ENCODE measurements around the gene DEGS1. TPM values are rescaled to one million over a fixed set of nuclear protein-coding genes. Genes with fewer than 3 reads are reported as not detected.

The DEGS1 gene
- total and polyA plus RNA-seq, 10 of the 15 experiments (the other 5 are each of a cell fraction or from before 2014, with no cell fraction given), result 16.5 to 133 (median 46.0) TPM

DNA sequence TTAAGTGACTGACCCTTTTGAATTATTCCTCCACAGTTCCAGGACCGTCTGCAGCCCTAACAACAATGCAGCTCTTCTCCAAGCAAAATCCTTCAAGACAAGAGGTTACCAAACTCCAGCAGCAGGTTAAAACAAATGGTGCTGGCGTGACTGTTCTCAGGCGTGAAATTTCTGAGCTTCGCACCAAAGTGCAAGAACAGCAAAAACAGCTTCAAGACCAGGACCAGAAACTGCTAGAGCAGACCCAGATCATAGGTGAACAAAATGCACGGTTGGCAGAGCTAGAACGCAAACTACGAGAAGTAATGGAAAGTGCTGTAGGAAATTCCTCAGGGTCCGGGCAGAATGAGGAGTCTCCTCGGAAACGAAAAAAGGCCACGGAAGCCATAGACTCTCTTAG is 25.7 kb upstream of the DEGS1 start:
- no peak for ATAC-seq
- CTCF ChIA-PET, result no interaction called here

More for the DNA sequence above, 25.7 kb upstream of the DEGS1 start:
- H3K9me3 ChIP-seq (replicated peaks; ENCODE audit: control insufficient read depth, insufficient read depth, low read length), result no peaks in the 10 kb centered on the region
- intact Hi-C loops (cut with micrococcal nuclease; ENCODE audit: unreplicated experiment), result no loop called here
- no peak overlapping the region for H2AFZ ChIP-seq (ENCODE audit: control insufficient read depth, low read depth, low read length)
- in situ Hi-C loops (cut with MboI), result no loop called here
- H4K20me1 ChIP-seq (ENCODE audit: control insufficient read depth, insufficient read depth), result no peaks in the 10 kb centered on the region
- ChIA-PET RAD21 (ENCODE audit: unreplicated experiment) (no interaction called here), SMC1A (ENCODE audit: uncharacterized antibody, unreplicated experiment) (interaction anchor here (0.9 kb wide), 1 partner anchor 199 kb away, joined by 3 read pairs; the partner anchor contains the start of gene CNIH4), POLR2A (no interaction called here)
- H3K36me3 ChIP-seq (ENCODE audit: control insufficient read depth in 2 of 2, insufficient read depth in 2 of 2, low read length in 1 of 2), result peaks cover 1 to 8% of the 10 kb centered on the region in 2 experiments; a peak in 2 of 4 replicates
- BruUV-seq (replicated peaks), result no TSS peak
- WGBS (ENCODE audit: insufficient coverage, insufficient replicate concordance, low lambda C conversion rate, missing lambda C conversion rate), result 99% methylated on average over 11 of the region's 11 CpGs
- H3K4me1 ChIP-seq (ENCODE audit: control insufficient read depth, insufficient read depth, low read length), result no peaks in the 10 kb centered on the region
- H3K9ac ChIP-seq (ENCODE audit: control insufficient read depth, insufficient read depth, low read length), result no peak overlapping the region
- no peak overlapping the region for H3K4me3 ChIP-seq
- DNase-seq (ENCODE audit: low read depth, low spot score), result no peak
- no peaks in the 10 kb centered on the region for H3K27me3 ChIP-seq (replicated peaks in 1 of 2; ENCODE audit: control insufficient read depth in 2 of 2, insufficient read depth in 2 of 2, low read length in 1 of 2)
- H3K4me2 ChIP-seq (ENCODE audit: control insufficient read depth, insufficient read depth), result no peak overlapping the region
- no peaks in the 10 kb centered on the region for H3K79me2 ChIP-seq (ENCODE audit: control insufficient read depth, insufficient read depth, low read length)
- no peak for FAIRE-seq
- no peak for TF ChIP-seq NR2C2 (IDR thresholded peaks at IDR 0.05; ENCODE audit: borderline replicate concordance, control insufficient read depth, insufficient read length, low read depth)
- no peak for TF ChIP-seq CUX1 (IDR thresholded peaks at IDR 0.05; ENCODE audit: insufficient replicate concordance, low read depth, low read length)
- TF ChIP-seq SUPT20H (IDR thresholded peaks at IDR 0.05; ENCODE audit: borderline replicate concordance, control insufficient read depth, low read depth, low read length), result no peak
- no peak for TF ChIP-seq FOXM1 (IDR thresholded peaks at IDR 0.05; ENCODE audit: low read depth, low read length)
- TF ChIP-seq RB1 (IDR thresholded peaks at IDR 0.05; ENCODE audit: borderline replicate concordance), result no peak
- TF ChIP-seq ZSCAN29 (IDR thresholded peaks at IDR 0.05), result no peak
- TF ChIP-seq YBX1 (IDR thresholded peaks at IDR 0.05), result no peak
- TF ChIP-seq ZBTB4 (CRISPR knock-in tag; IDR thresholded peaks at IDR 0.05), result no peak
- no peak for TF ChIP-seq MXI1 (IDR thresholded peaks at IDR 0.05; ENCODE audit: low read depth, low read length)
- no peak for TF ChIP-seq ZNF384 (IDR thresholded peaks at IDR 0.05; ENCODE audit: borderline replicate concordance, low read depth, low read length)
- no peak for TF ChIP-seq ATF2 (IDR thresholded peaks at IDR 0.05; ENCODE audit: low read length)
- TF ChIP-seq SP1 (IDR thresholded peaks at IDR 0.05; ENCODE audit: low read depth, low read length), result no peak
- TF ChIP-seq SREBF2 (IDR thresholded peaks at IDR 0.05; ENCODE audit: low read length), result no peak
- TF ChIP-seq RELA (IDR thresholded peaks at IDR 0.05; ENCODE audit: borderline replicate concordance, partially characterized antibody), result no peak
- no peak overlapping the region for H3K27ac ChIP-seq (ENCODE audit: control insufficient read depth, insufficient read depth)
